GM21526 (cell line): ENCODE data around the gene GPR173.

ENCODE experiments used
- ATAC-seq: cut with Tn5 transposase; IDR thresholded peaks from one replicate; pipeline ENCODE4 v1.9.1; 2021; ENCODE audit warnings: moderate library complexity; ENCODE audit not compliant: unreplicated experiment, low FRiP score

The GPR173 gene

GRCh38 chrX:53088136-53088974 is 39.8 kb downstream of the GPR173 start:
- ATAC-seq, result no peak

GRCh38 chrX:53089224-53089842 is 40.7 kb downstream of the GPR173 start:
- ATAC-seq, result no peak

GRCh38 chrX:53089925-53090324 is 41.3 kb downstream of the GPR173 start:
- ATAC-seq, result no peak

GRCh38 chrX:53091354-53091753 is 42.8 kb downstream of the GPR173 start:
- no peak for ATAC-seq

GRCh38 chrX:53093177-53093655 is 44.6 kb downstream of the GPR173 start:
- ATAC-seq, result no peak

- peak; percentile 65 for ATAC-seq
These were observed 45.4 kb downstream of the GPR173 start, which contains the start of gene KANTR for GRCh38 chrX:53093748-53094581. Gene KANTR (plus strand): TSS chrX:53094142. CDS start chrX:53124273, 30,131 bp downstream.

GRCh38 chrX:53094582-53094905 is 46.0 kb downstream of the GPR173 start:
- no peak for ATAC-seq

- ATAC-seq, result no peak
These were observed 47.2 kb downstream of the GPR173 start for GRCh38 chrX:53095796-53096195.

- ATAC-seq, result no peak
These were observed 66.4 kb downstream of the GPR173 start for GRCh38 chrX:53114864-53115549.

GRCh38 chrX:53115550-53115874 is 66.9 kb downstream of the GPR173 start:
- ATAC-seq, result no peak

GRCh38 chrX:53116101-53116500 is 67.5 kb downstream of the GPR173 start:
- no peak for ATAC-seq

GRCh38 chrX:53122013-53122412 is 73.4 kb downstream of the GPR173 start:
- no peak for ATAC-seq

- no peak for ATAC-seq
These were observed 76.9 kb downstream of the GPR173 start for GRCh38 chrX:53125506-53125905.

- ATAC-seq, result no peak
These were observed 77.8 kb downstream of the GPR173 start for GRCh38 chrX:53126377-53126776.

GRCh38 chrX:53128097-53128749 is 79.6 kb downstream of the GPR173 start:
- ATAC-seq, result no peak
